GM21390 (cell line): ENCODE data around the gene ICAM2.

Experiments
- ATAC-seq: cut with Tn5 transposase; IDR thresholded peaks from one replicate; pipeline ENCODE4 v1.9.1; 2021; ENCODE audit not compliant: unreplicated experiment

The ICAM2 gene

GRCh38 chr17:64020056-64020766 is at the start of gene ICAM2:
TSS of gene ICAM2 (minus strand) at chr17:64020633. CDS start at chr17:64006691, 13,942 bp downstream.
- peak; percentile 56 for ATAC-seq

GRCh38 chr17:64070213-64070612 is 49.8 kb upstream of the ICAM2 start:
- no peak for ATAC-seq

GRCh38 chr17:64069143-64069542 is 48.7 kb upstream of the ICAM2 start:
- no peak for ATAC-seq

- ATAC-seq = no peak
Measured at GRCh38 chr17:64067657-64068056, 47.2 kb upstream of the ICAM2 start.

- ATAC-seq = no peak
Measured at GRCh38 chr17:64066716-64067115, 46.3 kb upstream of the ICAM2 start.

- no peak for ATAC-seq
Measured at GRCh38 chr17:64065161-64065560, 44.7 kb upstream of the ICAM2 start.

- ATAC-seq = no peak
Measured at GRCh38 chr17:64064331-64064730, 43.9 kb upstream of the ICAM2 start.

- no peak for ATAC-seq
Measured at GRCh38 chr17:64063766-64064224, 43.4 kb upstream of the ICAM2 start.

GRCh38 chr17:64063088-64063487 is 42.7 kb upstream of the ICAM2 start:
- no peak for ATAC-seq

GRCh38 chr17:64061178-64061898 is 40.9 kb upstream of the ICAM2 start:
- peak; percentile 54 for ATAC-seq

GRCh38 chr17:64060331-64060730 is 39.9 kb upstream of the ICAM2 start:
- ATAC-seq = no peak

- no peak for ATAC-seq
Measured at GRCh38 chr17:64059756-64060155, 39.3 kb upstream of the ICAM2 start.

GRCh38 chr17:64058621-64059020 is 38.2 kb upstream of the ICAM2 start:
- ATAC-seq = no peak

GRCh38 chr17:64057701-64058263 is 37.3 kb upstream of the ICAM2 start:
- ATAC-seq = no peak

- ATAC-seq = peak; percentile 71
Measured at GRCh38 chr17:64056269-64057005, 36.0 kb upstream of the ICAM2 start.

GRCh38 chr17:64055183-64056142 is 35.0 kb upstream of the ICAM2 start:
- no peak for ATAC-seq

GRCh38 chr17:64054304-64054703 is 33.9 kb upstream of the ICAM2 start:
- ATAC-seq = no peak

- no peak for ATAC-seq
Measured at GRCh38 chr17:64053101-64053500, 32.7 kb upstream of the ICAM2 start.

GRCh38 chr17:64051153-64051552 is 30.7 kb upstream of the ICAM2 start:
- ATAC-seq = no peak

- no peak for ATAC-seq
Measured at GRCh38 chr17:64048805-64049204, 28.4 kb upstream of the ICAM2 start.
